IMR-90 (cell line): ENCODE results near the gene DUSP8.

Source experiments
- CEBPB ChIP-seq: IDR thresholded peaks from 2 replicates; pipeline ENCODE4 v1.6.1; 2012; ENCODE audit warnings: low read depth, low read length, improper control_type of control experiment
- TF ChIP-seq, protein P1 (sequence below): conservative IDR thresholded peaks from 2 replicates; pipeline ENCODE4 v1.5.1; 2012; ENCODE audit warnings: mild to moderate bottlenecking, low read depth, low read length, improper control_type of control experiment

DNA sequence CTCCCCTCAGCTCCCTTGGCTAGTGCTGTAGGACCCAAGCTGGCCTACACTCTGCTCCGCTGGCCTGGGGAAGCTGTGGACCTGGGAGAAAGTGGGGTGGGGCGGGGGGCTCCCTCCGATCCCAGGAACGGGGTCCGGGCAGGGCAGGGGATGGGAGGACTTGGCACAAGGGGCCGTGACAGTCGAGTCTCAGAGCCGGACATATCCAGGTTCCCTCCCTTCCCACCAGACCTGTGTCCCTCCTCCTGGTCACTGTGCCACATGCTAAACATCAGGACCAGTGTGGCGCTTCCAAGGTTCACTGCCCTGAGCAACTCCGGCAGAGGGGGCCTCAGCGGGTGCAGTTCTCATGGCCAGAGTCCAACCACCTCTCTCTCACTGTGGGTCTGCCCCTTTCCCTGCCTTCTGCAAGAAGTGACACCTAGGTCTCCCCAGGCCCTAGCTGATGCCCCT, 2.0 kb downstream of the DUSP8 start:
- TF ChIP-seq CEBPB: no peak
- TF ChIP-seq, protein P1, sequence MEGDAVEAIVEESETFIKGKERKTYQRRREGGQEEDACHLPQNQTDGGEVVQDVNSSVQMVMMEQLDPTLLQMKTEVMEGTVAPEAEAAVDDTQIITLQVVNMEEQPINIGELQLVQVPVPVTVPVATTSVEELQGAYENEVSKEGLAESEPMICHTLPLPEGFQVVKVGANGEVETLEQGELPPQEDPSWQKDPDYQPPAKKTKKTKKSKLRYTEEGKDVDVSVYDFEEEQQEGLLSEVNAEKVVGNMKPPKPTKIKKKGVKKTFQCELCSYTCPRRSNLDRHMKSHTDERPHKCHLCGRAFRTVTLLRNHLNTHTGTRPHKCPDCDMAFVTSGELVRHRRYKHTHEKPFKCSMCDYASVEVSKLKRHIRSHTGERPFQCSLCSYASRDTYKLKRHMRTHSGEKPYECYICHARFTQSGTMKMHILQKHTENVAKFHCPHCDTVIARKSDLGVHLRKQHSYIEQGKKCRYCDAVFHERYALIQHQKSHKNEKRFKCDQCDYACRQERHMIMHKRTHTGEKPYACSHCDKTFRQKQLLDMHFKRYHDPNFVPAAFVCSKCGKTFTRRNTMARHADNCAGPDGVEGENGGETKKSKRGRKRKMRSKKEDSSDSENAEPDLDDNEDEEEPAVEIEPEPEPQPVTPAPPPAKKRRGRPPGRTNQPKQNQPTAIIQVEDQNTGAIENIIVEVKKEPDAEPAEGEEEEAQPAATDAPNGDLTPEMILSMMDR: no peak
